ENCODE measurements around the gene GPR39. TPM values are rescaled to one million over a fixed set of nuclear protein-coding genes. Genes with fewer than 3 reads are reported as not detected.

GPR39 gene
- total RNA-seq, 1 experiment from 2014 or later: 34.8 TPM

- ATAC-seq (peak; percentile 40; the same call in 1 of the 2 replicates), DNase-seq (peak; percentile 29)
- ChIA-PET CTCF (no interaction called here), POLR2A (ENCODE audit: unreplicated experiment) (no interaction called here)
- H3K79me2 ChIP-seq (ENCODE audit: low read length): no peaks in the 10 kb centered on the region
- no peak overlapping the region for H2AFZ ChIP-seq (ENCODE audit: low read length)
- no peaks in the 10 kb centered on the region for H4K20me1 ChIP-seq (ENCODE audit: low read length)
- peaks cover 12% of the 10 kb centered on the region; the same call in 1 of the 2 replicates for H3K9me3 ChIP-seq (ENCODE audit: low read length)
- TF ChIP-seq EZH2 (IDR thresholded peaks at IDR 0.05; ENCODE audit: low read length, unreplicated experiment) (no peak), EZH2phosphoT487 (IDR thresholded peaks at IDR 0.05; ENCODE audit: borderline replicate concordance, low read length) (no peak), CTCF (conservative IDR thresholded peaks at IDR 0.05; ENCODE audit: low read depth, low read length) (no peak)
- H3F3A ChIP-seq (ENCODE audit: low read length, unreplicated experiment): no peaks in the 10 kb centered on the region
- no peak overlapping the region for H3K4me2 ChIP-seq (ENCODE audit: low read length)
- no peaks in the 10 kb centered on the region for H3K4me1 ChIP-seq (ENCODE audit: insufficient read depth, low read length)
- BruUV-seq (replicated peaks): no TSS peak
- no peaks in the 10 kb centered on the region for H3K36me3 ChIP-seq (ENCODE audit: low read depth, low read length)
- H3K9me2 ChIP-seq (replicated peaks; ENCODE audit: low read length): no peaks in the 10 kb centered on the region
- H3K27ac ChIP-seq (ENCODE audit: low read length): no peak overlapping the region
- no peak overlapping the region for H3K9ac ChIP-seq (ENCODE audit: low read length)
- intact Hi-C loops (cut with micrococcal nuclease): no loop called here
- H3K27me3 ChIP-seq (ENCODE audit: low read length): no peaks in the 10 kb centered on the region
- H3K4me3 ChIP-seq (ENCODE audit: low read length): no peak overlapping the region
These were observed 42.1 kb upstream of the GPR39 start for GRCh38 chr2:132374551-132374950.

DNA sequence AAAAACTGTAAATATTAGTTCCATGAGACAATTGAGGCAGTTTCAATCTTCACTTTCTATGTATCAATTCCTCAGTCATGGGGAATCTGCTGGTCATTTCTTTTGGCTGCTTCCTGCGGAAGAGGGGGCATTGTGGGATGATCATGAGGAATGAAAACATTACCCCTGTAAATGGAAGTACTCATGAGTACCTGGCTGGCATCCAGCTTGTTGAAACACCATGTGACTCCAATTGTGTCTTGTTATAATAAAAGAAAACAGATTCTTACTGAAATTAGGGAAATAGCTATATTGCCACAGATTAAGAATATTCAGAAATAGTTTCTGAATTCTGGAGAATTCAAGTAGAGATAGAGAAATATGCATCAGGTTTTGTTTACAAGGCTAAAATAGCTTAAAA, 41.6 kb upstream of the GPR39 start:
- Histone ChIP-seq H3K9ac (ENCODE audit: low read length) (no peak overlapping the region), H3K27me3 (ENCODE audit: low read length) (no peaks in the 10 kb centered on the region), H3K36me3 (ENCODE audit: low read depth, low read length) (no peaks in the 10 kb centered on the region), H2AFZ (ENCODE audit: low read length) (no peak overlapping the region), H3K79me2 (ENCODE audit: low read length) (no peaks in the 10 kb centered on the region), H3F3A (ENCODE audit: low read length, unreplicated experiment) (no peaks in the 10 kb centered on the region), H3K4me3 (ENCODE audit: low read length) (no peak overlapping the region), H3K9me2 (replicated peaks; ENCODE audit: low read length) (no peaks in the 10 kb centered on the region), H3K4me2 (ENCODE audit: low read length) (no peak overlapping the region), H3K9me3 (ENCODE audit: low read length) (peaks cover 12% of the 10 kb centered on the region; the same call in 1 of the 2 replicates), H3K4me1 (ENCODE audit: insufficient read depth, low read length) (no peaks in the 10 kb centered on the region), H4K20me1 (ENCODE audit: low read length) (no peaks in the 10 kb centered on the region), H3K27ac (ENCODE audit: low read length) (no peak overlapping the region)
- intact Hi-C loops (cut with micrococcal nuclease): no loop called here
- ChIA-PET CTCF (no interaction called here), POLR2A (ENCODE audit: unreplicated experiment) (no interaction called here)
- TF ChIP-seq CTCF (conservative IDR thresholded peaks at IDR 0.05; ENCODE audit: low read depth, low read length): no peak
- TF ChIP-seq EZH2 (IDR thresholded peaks at IDR 0.05; ENCODE audit: low read length, unreplicated experiment): no peak
- TF ChIP-seq EZH2phosphoT487 (IDR thresholded peaks at IDR 0.05; ENCODE audit: borderline replicate concordance, low read length): no peak
- DNase-seq (no peak), ATAC-seq (no peak)
- BruUV-seq (replicated peaks): no TSS peak

DNA sequence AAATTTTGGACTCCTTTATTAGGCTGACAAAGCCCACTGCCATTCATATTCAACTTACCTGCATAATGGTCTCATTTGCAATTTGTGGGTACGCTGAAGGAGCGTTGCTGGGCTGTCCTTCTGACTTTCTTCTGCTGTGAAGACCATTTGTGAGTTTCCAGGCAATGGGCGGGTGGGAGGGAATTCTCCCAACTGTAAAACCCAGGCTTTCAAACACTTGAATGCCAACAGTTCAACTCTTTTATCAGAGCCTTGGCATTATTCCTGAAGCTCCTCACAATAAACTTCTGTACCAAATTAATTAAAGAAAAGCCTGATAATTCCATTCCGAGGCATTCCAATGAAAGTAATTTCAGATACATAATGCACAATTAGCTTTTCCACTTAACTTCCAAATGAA, 35.2 kb upstream of the GPR39 start:
- H3K9ac ChIP-seq (ENCODE audit: low read length): no peak overlapping the region
- no peak overlapping the region for H2AFZ ChIP-seq (ENCODE audit: low read length)
- no peak overlapping the region for H3K4me2 ChIP-seq (ENCODE audit: low read length)
- no TSS peak for BruUV-seq (replicated peaks)
- H4K20me1 ChIP-seq (ENCODE audit: low read length): no peaks in the 10 kb centered on the region
- intact Hi-C loops (cut with micrococcal nuclease): no loop called here
- H3K4me3 ChIP-seq (ENCODE audit: low read length): no peak overlapping the region
- POLR2A ChIA-PET (ENCODE audit: unreplicated experiment): no interaction called here
- no peaks in the 10 kb centered on the region for H3K36me3 ChIP-seq (ENCODE audit: low read depth, low read length)
- H3K27ac ChIP-seq (ENCODE audit: low read length): no peak overlapping the region
- H3K27me3 ChIP-seq (ENCODE audit: low read length): no peaks in the 10 kb centered on the region
- H3K4me1 ChIP-seq (ENCODE audit: insufficient read depth, low read length): no peaks in the 10 kb centered on the region
- TF ChIP-seq EZH2 (IDR thresholded peaks at IDR 0.05; ENCODE audit: low read length, unreplicated experiment): no peak
- no peak for TF ChIP-seq CTCF (conservative IDR thresholded peaks at IDR 0.05; ENCODE audit: low read depth, low read length)
- no peak for TF ChIP-seq EZH2phosphoT487 (IDR thresholded peaks at IDR 0.05; ENCODE audit: borderline replicate concordance, low read length)
- no peak for ATAC-seq
- no peaks in the 10 kb centered on the region for H3K9me2 ChIP-seq (replicated peaks; ENCODE audit: low read length)
- no peaks in the 10 kb centered on the region; the same call in 1 of the 2 replicates for H3K9me3 ChIP-seq (ENCODE audit: low read length)
- H3K79me2 ChIP-seq (ENCODE audit: low read length): no peaks in the 10 kb centered on the region
- no peak for DNase-seq
- CTCF ChIA-PET: no interaction called here
- H3F3A ChIP-seq (ENCODE audit: low read length, unreplicated experiment): no peaks in the 10 kb centered on the region

All from PC-3 (cell line).